K562 (cell line): Measurements from ENCODE around the gene WDR55. TPM values are rescaled to one million over a fixed set of nuclear protein-coding genes. Genes with fewer than 3 reads are reported as not detected.
A peak's percentile ranks its signal among the peaks of the same experiment; 100 is the strongest.

Experiments
- CBX3 ChIP-seq, 2 experiments: IDR thresholded peaks; 1 replicate in 1 of 2; 2 replicates in 1 of 2; pipeline ENCODE4 v1.6.1; 2012; ENCODE audit warnings: inconsistent platforms in 2 of 2, low read length in 2 of 2, borderline replicate concordance in 1 of 2, control low read depth in 1 of 2
- EP300 ChIP-seq: IDR thresholded peaks from 2 replicates; pipeline ENCODE4 v1.6.1; 2012; ENCODE audit warnings: low read length, improper control_type of control experiment
- EWSR1 ChIP-seq: fragments of 450-650 bp; IDR thresholded peaks from 2 replicates; pipeline ENCODE4 v1.6.1; 2018; ENCODE audit warnings: borderline replicate concordance, mild to moderate bottlenecking, low read depth, moderate library complexity; ENCODE audit not compliant: partially characterized antibody
- FOXJ3 ChIP-seq: sonication (generic); formaldehyde crosslinking; IDR thresholded peaks from 2 replicates; pipeline ENCODE4 v1.4.0; 2020; ENCODE audit warnings: mild to moderate bottlenecking, missing genetic modification reagents
- LEF1 ChIP-seq: fragments of 450-650 bp; IDR thresholded peaks from 2 replicates; pipeline ENCODE4 v1.6.1; 2016; ENCODE audit warnings: mild to moderate bottlenecking
- MAFF ChIP-seq: IDR thresholded peaks from 2 replicates; pipeline ENCODE4 v1.6.1; 2012; ENCODE audit warnings: low read length, improper control_type of control experiment
- NEUROD1 ChIP-seq: fragments of 150-350 bp; IDR thresholded peaks from 2 replicates; pipeline ENCODE4 v1.6.1; 2014; ENCODE audit warnings: borderline replicate concordance, low read length, low read depth; ENCODE audit not compliant: partially characterized antibody
- SAFB ChIP-seq: fragments of 200-400 bp; formaldehyde crosslinking; IDR thresholded peaks from 2 replicates; pipeline ENCODE4 v1.6.1; 2017; ENCODE audit warnings: low read depth, low read length, borderline replicate concordance
- SMARCC2 ChIP-seq: fragments of 450-650 bp; IDR thresholded peaks from 2 replicates; pipeline ENCODE4 v1.6.1; 2017; ENCODE audit warnings: antibody characterized with exemption, moderate library complexity, mild to moderate bottlenecking, low read depth
- TAF1 ChIP-seq: IDR thresholded peaks from 2 replicates; pipeline ENCODE4 v1.6.1; 2011; ENCODE audit warnings: mild to moderate bottlenecking, low read length, moderate library complexity; ENCODE audit not compliant: insufficient read depth, control insufficient read depth, severe bottlenecking; ENCODE audit errors: extremely low read depth
- TBP ChIP-seq: optimal IDR thresholded peaks from 2 replicates; pipeline ENCODE3; 2011; ENCODE audit warnings: low read depth, low read length, improper control_type of control experiment
- TRIM24 ChIP-seq, 2 experiments: fragments of 450-650 bp; IDR thresholded peaks; 2 replicates each; pipeline ENCODE4 v1.6.1; 2016
- TRIM28 ChIP-seq: fragments of 450-650 bp; IDR thresholded peaks from 2 replicates; pipeline ENCODE4 v1.6.1; 2017
- YY1 ChIP-seq, 3 experiments: IDR thresholded peaks; 2 replicates each; pipeline ENCODE4 v1.6.1; 2011; ENCODE audit warnings: low read length in 2 of 3, mild to moderate bottlenecking in 2 of 3, moderate library complexity in 2 of 3, borderline replicate concordance in 1 of 3, control low read depth in 1 of 3, low read depth in 1 of 3; ENCODE audit not compliant: insufficient read depth in 3 of 3, insufficient replicate concordance in 2 of 3, control insufficient read depth in 1 of 3, insufficient read length in 1 of 3; ENCODE audit errors: extremely low read depth in 1 of 3
- ZBED1 ChIP-seq: IDR thresholded peaks from 2 replicates; pipeline ENCODE4 v1.6.1; 2014
- ZNF165 ChIP-seq: fragments of 250-450 bp; sonication (Bioruptor Pico); IDR thresholded peaks from 2 replicates; pipeline ENCODE4 v1.4.0; 2020; ENCODE audit warnings: borderline replicate concordance
- ZNF766 ChIP-seq: fragments of 200-800 bp; sonication (Bioruptor generic); conservative IDR thresholded peaks from 2 replicates; pipeline ENCODE4 v1.6.1; 2016; ENCODE audit warnings: missing genetic modification characterization, missing compliant biosample characterization
- ZZZ3 ChIP-seq: fragments of 450-650 bp; IDR thresholded peaks from 2 replicates; pipeline ENCODE4 v1.6.1; 2016; ENCODE audit warnings: antibody characterized with exemption, mild to moderate bottlenecking, moderate library complexity
- polyA plus RNA-seq, 8 experiments: library from polyadenylated mRNA; depleted of rRNA in 4 of 8; stranded (reverse) in 5 of 8; unstranded in 3 of 8; fragments of >200 nt; fragmentation: Nextera tagmentation in 2 of 8; fragmentation: Illumina TruSeq in 1 of 8; extraction: Ambion mirVana in 2 of 8; extraction: Trizol in 1 of 8; gene quantifications; 2 replicates each; pipeline versions ENCODE4 v1.2.1 to v1.2.3, GENCODE V29; 2011 to 2014; ENCODE audit warnings: inconsistent platforms in 1 of 8, missing spikeins in 1 of 8
- total RNA-seq, 7 experiments: library from RNA; depleted of rRNA in 6 of 7; stranded (reverse); fragments of >200 nt in 6 of 7; fragmentation: Illumina TruSeq in 2 of 7; extraction: Trizol in 2 of 7; gene quantifications; 2 replicates each; pipeline versions ENCODE4 v1.2.1 to v1.2.3, GENCODE V29; 2011 to 2021; ENCODE audit warnings: low replicate concordance in 1 of 7
- TF ChIP-seq, protein P1 (sequence below): sonication (generic); formaldehyde crosslinking; IDR thresholded peaks from 2 replicates; pipeline ENCODE4 v1.8.1; 2023; ENCODE audit warnings: mild to moderate bottlenecking, missing genetic modification reagents
- TF ChIP-seq, protein P2 (sequence below), 2 experiments: IDR thresholded peaks; 2 replicates each; pipeline ENCODE4 v1.6.1; 2012; ENCODE audit warnings: improper control_type of control experiment in 2 of 2, low read depth in 2 of 2, low read length in 2 of 2, borderline replicate concordance in 1 of 2
- TF ChIP-seq, protein P3 (sequence below): fragments of 450-650 bp; formaldehyde crosslinking; IDR thresholded peaks from 2 replicates; pipeline ENCODE4 v1.4.0; 2020; ENCODE audit warnings: mild to moderate bottlenecking, moderate library complexity

Gene WDR55
- total and polyA plus RNA-seq, 9 of the 15 experiments (the other 6 are each of a cell fraction or from before 2014, with no cell fraction given), result 5.2 to 45.0 (median 29.3) TPM

DNA sequence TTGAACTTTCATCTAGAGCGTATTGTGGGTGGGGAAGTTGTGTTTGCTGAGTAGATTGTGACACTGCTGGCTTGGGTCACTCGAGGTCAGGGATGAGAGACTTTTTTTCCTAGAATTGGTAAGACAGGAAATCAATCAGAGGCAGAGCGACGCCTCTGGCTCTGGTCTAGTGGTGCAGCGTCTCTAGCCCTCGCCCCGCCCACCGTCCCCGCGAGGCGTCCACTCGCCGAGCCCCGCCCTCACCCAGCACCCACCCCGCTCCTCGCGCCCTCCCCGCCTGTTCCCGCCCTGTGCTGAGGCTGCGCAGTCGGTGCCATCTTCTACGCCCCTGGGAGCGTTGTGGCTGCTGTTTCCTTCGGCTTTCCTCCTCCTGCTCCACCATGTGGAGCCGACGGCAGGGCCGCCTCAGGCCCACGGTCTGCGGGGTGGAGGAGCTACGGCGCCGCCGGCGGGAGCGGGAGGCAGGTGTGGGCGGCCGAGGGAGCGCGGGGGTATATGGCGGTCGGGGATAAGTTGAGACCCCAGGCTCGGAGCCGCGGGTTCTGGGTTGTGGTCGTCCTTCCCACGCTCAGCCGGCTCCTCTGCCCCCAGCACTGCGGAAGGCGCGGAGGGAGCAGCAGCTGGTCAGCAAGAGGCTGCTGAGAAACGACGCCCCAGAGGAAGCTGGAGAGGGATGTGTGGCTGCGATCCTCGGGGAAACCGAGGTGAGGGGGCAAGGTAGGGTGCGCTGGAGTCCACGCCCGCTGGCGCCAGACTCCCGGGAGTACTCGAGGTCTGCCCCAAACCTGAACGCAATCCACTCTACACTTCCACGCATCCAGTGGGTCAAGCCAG, 25.3 kb upstream of the WDR55 start, which contains the start of gene TMCO6 (continued):
- TF ChIP-seq ZNF766 (CRISPR knock-in tag) (no peak), TBP (peak; percentile 44), TRIM28 (no peak; the same call in 1 of the 2 replicates), MAFF (no peak), ZZZ3 (no peak), CBX3 (IDR thresholded peaks at IDR 0.05; ENCODE audit: borderline replicate concordance in 1 of 2, low read length in 2 of 2) (peak in 1 of 2 experiments; percentile 15; a peak in 1 of 3 replicates), ZBED1 (no peak), YY1 (IDR thresholded peaks at IDR 0.05; ENCODE audit: borderline replicate concordance in 1 of 3, control insufficient read depth in 1 of 3, extremely low read depth in 1 of 3, insufficient read depth in 3 of 3, insufficient read length in 1 of 3, insufficient replicate concordance in 2 of 3, low read depth in 1 of 3, low read length in 2 of 3) (peak in 2 of 3 experiments; percentile 46 to 61), LEF1 (peak; percentile 92), EP300 (peak; percentile 81), SMARCC2 (0 out of 2 replicates have a peak, but pooled peaks have one; percentile 39), TRIM24 (IDR thresholded peaks at IDR 0.05) (no peak), EWSR1 (no peak), NEUROD1 (peak; percentile 45), ZNF165 (CRISPR knock-in tag) (no peak), TAF1 (peak; percentile 59), FOXJ3 (no peak), SAFB (peak; percentile 39; the same call in 1 of the 2 replicates)
- TF ChIP-seq, protein P1, sequence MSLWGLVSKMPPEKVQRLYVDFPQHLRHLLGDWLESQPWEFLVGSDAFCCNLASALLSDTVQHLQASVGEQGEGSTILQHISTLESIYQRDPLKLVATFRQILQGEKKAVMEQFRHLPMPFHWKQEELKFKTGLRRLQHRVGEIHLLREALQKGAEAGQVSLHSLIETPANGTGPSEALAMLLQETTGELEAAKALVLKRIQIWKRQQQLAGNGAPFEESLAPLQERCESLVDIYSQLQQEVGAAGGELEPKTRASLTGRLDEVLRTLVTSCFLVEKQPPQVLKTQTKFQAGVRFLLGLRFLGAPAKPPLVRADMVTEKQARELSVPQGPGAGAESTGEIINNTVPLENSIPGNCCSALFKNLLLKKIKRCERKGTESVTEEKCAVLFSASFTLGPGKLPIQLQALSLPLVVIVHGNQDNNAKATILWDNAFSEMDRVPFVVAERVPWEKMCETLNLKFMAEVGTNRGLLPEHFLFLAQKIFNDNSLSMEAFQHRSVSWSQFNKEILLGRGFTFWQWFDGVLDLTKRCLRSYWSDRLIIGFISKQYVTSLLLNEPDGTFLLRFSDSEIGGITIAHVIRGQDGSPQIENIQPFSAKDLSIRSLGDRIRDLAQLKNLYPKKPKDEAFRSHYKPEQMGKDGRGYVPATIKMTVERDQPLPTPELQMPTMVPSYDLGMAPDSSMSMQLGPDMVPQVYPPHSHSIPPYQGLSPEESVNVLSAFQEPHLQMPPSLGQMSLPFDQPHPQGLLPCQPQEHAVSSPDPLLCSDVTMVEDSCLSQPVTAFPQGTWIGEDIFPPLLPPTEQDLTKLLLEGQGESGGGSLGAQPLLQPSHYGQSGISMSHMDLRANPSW (CRISPR knock-in tag), result no peak
- TF ChIP-seq, protein P2, sequence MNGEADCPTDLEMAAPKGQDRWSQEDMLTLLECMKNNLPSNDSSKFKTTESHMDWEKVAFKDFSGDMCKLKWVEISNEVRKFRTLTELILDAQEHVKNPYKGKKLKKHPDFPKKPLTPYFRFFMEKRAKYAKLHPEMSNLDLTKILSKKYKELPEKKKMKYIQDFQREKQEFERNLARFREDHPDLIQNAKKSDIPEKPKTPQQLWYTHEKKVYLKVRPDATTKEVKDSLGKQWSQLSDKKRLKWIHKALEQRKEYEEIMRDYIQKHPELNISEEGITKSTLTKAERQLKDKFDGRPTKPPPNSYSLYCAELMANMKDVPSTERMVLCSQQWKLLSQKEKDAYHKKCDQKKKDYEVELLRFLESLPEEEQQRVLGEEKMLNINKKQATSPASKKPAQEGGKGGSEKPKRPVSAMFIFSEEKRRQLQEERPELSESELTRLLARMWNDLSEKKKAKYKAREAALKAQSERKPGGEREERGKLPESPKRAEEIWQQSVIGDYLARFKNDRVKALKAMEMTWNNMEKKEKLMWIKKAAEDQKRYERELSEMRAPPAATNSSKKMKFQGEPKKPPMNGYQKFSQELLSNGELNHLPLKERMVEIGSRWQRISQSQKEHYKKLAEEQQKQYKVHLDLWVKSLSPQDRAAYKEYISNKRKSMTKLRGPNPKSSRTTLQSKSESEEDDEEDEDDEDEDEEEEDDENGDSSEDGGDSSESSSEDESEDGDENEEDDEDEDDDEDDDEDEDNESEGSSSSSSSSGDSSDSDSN (IDR thresholded peaks at IDR 0.05; ENCODE audit: borderline replicate concordance in 1 of 2, low read depth in 2 of 2, low read length in 2 of 2), result peak; percentile 53 to 54; a peak in 3 of 4 replicates
- TF ChIP-seq, protein P3, sequence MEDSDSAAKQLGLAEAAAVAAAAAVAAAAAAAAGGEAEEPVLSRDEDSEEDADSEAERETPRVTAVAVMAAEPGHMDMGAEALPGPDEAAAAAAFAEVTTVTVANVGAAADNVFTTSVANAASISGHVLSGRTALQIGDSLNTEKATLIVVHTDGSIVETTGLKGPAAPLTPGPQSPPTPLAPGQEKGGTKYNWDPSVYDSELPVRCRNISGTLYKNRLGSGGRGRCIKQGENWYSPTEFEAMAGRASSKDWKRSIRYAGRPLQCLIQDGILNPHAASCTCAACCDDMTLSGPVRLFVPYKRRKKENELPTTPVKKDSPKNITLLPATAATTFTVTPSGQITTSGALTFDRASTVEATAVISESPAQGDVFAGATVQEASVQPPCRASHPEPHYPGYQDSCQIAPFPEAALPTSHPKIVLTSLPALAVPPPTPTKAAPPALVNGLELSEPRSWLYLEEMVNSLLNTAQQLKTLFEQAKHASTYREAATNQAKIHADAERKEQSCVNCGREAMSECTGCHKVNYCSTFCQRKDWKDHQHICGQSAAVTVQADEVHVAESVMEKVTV (CRISPR knock-in tag), result no peak
